Purkinje cell (primary cell): ENCODE results near the gene CCT7. TPM values are rescaled to one million over a fixed set of nuclear protein-coding genes. Genes with fewer than 3 reads are reported as not detected.

Source experiments
- polyA plus RNA-seq: library from polyadenylated mRNA; unstranded; fragments of >200 nt; fragmentation: Nextera tagmentation; gene quantifications from 2 replicates; pipeline ENCODE4 v1.2.1, GENCODE V29; 2014

Gene CCT7
- polyA plus RNA-seq, result 138 and 170 TPM in 2 replicates

DNA sequence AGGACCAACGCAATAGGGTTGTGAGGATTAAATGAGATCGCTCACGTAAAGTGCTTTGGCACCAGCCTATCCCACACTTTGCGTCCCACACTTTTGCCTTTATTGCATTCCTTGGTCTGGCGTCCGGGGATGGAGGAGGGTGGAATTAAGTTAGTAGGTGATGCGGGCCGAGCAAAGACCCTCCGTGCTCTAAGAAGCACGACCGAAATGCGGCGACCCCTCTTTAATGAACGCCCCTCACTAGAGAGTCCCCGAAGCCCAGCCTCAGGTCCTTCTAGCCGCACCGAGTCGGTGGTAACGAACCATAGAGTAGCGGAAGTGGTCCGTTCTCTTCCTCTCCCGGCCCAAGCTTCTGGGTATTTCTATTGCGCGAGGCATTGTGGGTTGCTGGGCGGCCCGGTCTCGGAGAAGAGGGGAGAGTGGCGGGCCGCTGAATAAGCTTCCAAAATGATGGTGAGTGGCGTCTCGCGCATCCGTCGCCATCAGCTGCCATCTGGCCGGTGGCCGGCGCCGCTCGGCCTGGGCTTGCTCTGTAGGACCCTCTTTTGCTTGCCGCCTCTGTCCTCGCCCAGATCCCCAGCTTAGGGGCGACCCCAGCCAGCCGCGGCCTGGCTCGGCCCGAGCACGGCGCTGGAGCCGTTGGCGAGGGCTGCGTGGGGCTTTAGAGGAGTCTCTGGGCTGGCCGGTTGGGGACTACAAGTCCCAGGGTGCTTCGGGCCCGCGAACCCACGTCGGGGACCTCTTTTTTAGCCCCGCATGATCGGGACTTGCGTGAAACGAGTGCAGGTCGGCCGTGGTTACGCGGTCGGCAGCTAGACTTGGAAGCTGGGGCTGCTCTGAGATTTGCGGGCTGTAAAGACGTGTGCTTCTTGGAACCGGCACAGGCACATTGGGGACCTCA, at the start of gene CCT7:
TSS of gene CCT7 (plus strand) at position 377 of the 901 bp plus-strand sequence. CDS start at position 448, 71 bp downstream.

DNA sequence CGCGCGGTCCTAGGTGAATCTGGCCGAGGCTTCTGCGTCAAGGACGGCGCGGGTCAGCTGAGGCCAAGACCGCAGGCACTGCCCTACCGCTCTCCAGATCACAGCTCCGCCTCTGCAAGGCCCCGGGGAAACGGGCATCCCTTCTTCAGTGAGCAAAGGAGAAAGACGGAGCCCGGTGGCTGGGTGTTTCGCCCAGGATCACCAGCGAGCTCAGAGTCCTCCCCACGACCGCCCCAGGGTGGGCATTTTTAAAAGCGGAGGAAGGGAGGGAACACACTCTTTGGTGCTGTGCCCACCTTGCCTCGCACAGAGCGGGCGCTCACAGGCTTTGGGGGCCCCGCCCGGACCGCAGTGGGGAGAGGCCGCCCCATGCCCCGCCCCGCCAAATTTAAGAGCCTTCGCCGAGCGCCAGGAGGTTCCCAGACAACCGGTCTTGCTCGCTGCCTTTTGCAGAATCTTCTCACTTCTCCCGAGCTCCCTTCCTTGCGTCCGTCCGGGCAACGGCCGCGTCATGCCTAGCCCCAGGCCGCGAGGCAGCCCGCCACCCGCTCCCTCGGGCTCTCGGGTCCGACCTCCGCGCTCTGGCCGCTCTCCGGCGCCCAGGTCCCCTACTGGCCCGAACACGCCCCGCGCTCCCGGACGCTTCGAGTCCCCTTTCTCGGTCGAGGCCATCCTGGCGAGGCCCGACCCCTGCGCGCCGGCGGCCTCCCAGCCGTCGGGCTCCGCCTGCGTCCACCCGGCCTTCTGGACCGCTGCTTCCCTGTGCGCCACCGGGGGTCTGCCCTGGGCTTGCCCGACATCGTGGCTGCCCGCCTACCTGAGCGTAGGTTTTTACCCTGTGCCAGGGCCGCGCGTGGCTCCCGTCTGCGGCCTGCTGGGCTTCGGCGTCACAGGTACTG, 31.7 kb upstream of the CCT7 start, which contains the start of gene NOTO:
TSS of gene NOTO (plus strand) at position 419 of the 899 bp plus-strand sequence. CDS start at position 512, 93 bp downstream.

DNA sequence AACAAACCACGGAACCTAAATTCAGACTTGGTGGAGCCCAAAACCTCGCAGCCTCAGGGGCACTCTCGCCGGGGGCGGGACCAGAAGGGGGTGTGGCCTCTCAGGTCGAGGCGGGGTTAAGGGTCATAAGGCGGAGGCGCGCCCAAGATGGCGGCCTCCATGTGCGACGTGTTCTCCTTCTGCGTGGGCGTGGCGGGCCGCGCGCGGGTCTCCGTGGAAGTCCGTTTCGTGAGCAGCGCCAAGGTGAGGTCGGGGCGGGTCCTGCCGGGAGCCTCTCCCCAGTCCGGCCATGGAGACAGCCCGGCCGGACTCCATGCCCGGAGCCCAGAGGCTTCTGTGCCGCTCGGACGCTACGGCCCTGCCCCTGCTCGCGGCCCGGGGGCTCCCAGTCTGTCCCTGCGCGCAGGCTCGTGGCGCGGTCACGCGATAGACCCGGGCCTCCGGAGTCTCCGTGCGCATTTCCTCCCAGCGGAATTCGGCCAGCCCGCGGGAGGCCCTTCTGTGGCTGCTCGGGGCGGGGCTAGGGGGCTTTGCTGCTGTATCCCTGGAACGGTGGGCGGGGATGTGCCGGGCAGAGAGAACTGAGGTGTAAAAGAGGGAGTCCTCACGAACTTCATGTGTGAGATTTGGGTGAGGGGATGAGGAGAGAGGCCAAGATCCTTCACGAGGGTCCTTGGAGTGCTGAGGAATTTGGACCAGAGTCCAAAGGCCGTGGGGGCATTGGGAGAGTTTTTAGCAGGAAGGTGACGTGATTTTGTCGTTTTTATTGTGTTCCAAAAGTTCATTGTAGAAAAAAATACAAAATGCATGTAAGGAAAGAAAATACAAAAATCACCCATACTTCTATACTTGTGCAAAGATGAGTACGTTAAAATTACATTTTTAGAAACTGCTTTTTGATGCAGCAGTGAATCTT, 19.7 kb upstream of the CCT7 start, which contains the start of gene SMYD5:
TSS of gene SMYD5 (plus strand) at position 126 of the 916 bp plus-strand sequence. CDS start at position 148, 22 bp downstream.

DNA sequence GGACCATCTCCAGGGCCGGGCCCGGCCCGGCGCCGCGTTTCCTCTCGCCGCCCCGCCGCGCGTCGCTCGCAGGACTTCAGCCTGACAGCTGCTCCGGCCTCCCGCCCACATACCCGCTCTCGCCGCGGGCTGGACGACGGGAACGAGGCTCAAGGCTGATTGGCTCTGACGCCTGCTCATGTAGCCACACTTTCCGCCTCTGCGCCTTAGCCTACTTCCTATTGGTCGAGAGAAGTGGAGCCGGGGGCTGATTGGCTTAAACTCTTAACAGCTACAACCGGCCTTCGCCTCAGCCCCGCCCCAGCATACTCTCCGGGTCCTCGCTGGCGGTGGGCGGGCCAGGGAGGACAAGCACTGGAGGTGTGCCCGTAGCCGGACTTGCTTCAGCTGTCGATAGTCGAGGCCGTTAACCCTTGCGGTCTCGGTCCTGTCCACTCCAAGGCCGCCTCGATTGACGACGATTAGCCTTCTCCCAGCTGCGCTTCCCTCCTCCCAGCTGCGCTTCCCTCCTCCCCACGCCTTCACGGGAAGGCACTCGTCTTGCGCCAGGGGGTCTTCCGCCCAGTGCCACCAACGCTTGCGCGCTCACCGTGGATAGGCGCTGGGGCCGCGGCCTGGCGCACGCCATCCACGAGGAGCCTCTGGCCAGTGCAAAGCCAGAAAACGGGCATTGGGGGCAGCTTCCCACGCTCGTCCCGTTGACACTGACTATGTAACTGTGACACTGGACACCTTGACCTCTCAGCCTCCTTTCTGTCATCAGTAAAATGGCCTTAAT, 765 bp upstream of the CCT7 start, which contains the start of gene PRADC1:
TSS of gene PRADC1 (minus strand) at position 86 of the 778 bp plus-strand sequence. CDS start at position 7, 79 bp downstream.

DNA sequence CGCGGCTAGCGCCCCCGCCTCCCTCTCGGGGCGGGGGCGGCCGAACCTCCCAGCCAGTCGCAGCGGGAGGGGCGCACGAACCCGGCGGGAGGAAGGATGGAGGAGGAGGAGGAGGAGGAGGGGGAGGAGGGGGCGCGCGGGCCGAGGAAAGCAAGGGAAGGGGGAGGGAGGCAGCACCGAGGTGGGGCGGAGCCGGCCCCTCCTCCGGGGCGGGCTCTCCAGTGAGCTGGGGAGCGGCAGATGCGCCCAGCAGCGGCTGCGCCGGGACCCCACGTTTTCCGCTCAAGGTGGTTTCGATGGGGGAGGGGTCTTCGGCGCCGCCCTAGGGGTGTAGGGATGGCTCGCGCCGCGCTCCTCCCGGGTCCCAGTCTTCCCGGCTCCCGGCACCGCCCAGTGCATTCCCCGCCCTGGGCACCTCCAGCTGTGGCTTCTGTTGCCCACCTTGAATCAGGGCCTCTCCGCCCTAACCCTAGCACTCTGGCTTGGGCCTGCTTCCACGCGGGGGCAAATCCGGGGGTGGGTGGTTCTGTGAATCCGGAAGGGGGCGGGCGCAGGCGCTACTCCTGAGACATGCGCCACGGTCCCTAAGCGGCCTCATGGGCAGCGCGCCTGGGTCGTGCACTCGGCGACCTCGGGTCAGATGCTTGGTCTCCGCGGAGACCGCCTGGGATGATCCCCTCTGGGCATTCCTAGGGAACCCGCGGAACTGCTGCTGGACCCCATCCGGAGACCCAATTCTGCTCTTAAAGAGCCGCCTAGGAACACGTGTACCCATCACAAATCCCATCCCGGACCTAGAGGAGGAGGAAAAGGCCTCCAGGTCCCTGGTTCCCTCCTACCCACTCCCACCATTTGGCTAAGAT, 50.4 kb downstream of the CCT7 start, which contains the start of gene FBXO41:
TSS of gene FBXO41 (minus strand) at position 183 of the 863 bp plus-strand sequence. CDS start 14,848 bp downstream, outside the sequence.

DNA sequence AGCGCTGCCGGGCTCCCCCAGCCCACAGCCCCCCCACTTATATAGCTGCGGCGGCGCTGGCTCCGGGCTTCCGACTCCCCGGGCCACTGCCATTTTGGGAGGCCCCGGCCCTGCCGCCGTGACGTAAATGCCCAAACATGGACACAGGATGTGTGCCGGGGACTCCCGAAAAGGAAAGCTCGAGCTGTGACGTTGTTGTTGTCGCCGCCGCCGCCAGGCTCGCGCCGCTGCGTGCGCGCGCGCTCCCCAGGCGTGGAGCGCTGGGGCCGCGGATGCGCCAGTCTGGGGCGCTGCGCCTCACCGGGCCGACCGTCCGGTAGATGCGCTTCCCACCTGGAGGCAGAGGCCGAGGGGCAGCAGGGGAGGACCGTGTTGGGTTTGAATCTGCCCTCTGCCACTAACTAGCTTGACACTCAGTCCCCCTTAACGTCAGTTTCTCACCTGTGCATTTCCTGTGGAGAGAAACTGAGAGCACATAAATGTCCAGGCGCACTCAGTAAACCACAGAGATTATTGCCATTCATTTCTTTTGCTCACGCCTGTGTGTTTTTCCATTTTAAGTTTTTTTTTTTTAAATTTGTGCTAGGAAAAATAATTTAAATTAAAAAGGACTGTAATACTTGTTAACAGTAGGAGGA, 59.5 kb downstream of the CCT7 start, which contains the start of gene EGR4:
TSS of gene EGR4 (minus strand) at position 15 of the 638 bp plus-strand sequence. CDS start 231 bp downstream, outside the sequence.

Other genes starting within 250 kb of the CCT7 start
- 53.2 and 54.1 TPM in 2 replicates for gene SFXN5, start 162.6 kb upstream of the CCT7 start, polyA plus RNA-seq
- gene RAB11FIP5, start 121.4 kb upstream of the CCT7 start, polyA plus RNA-seq, result 15.0 and 15.6 TPM in 2 replicates
- not detected in 2 replicates for gene NOTO, start 31.7 kb upstream of the CCT7 start, polyA plus RNA-seq
- gene SMYD5, start 20.1 kb upstream of the CCT7 start, polyA plus RNA-seq, result 4.4 and 5.0 TPM in 2 replicates
- gene PRADC1, start 1.1 kb upstream of the CCT7 start, polyA plus RNA-seq, result 8.1 and 12.1 TPM in 2 replicates
- 0.06 and 1.5 TPM in 2 replicates for gene FBXO41, start 50.2 kb downstream of the CCT7 start, polyA plus RNA-seq
- gene EGR4, start 59.2 kb downstream of the CCT7 start, polyA plus RNA-seq, result 0.99 TPM in 1 of 2 replicates, not detected in the other
- 0.85 and 6.0 TPM in 2 replicates for gene ALMS1, start 151.5 kb downstream of the CCT7 start, polyA plus RNA-seq